Measurements from ENCODE around the gene GMPR.
A peak's percentile ranks its signal among the peaks of the same experiment; 100 is the strongest.

GRCh38 chr6:16338577-16339264, 100.3 kb downstream of the GMPR start:
- TF ChIP-seq CTCF (conservative IDR thresholded peaks at IDR 0.05): peak; percentile 44
- TF ChIP-seq EZH2 (IDR thresholded peaks at IDR 0.05; ENCODE audit: low read depth): no peak

Data from PC-9 (cell line).